AG04449 (cell line): ENCODE measurements around the gene PDE4D.

Experiments
- CTCF ChIA-PET: fragments of 350-600 bp; formaldehyde crosslinking; extraction: SDS; loops from one replicate; lab custom pipeline; 2021; ENCODE audit warnings: antibody characterized with exemption; lab: Yijun Ruan, JAX
- POLR2A ChIA-PET: fragments of 400-600, 350-600 bp; formaldehyde crosslinking; extraction: SDS; loops from one replicate; lab custom pipeline; 2020; ENCODE audit warnings: antibody characterized with exemption, inconsistent platforms; lab: Yijun Ruan, JAX
- DNase-seq: peaks from one replicate; pipeline ENCODE4 v3.0.0-alpha.2; 2010; ENCODE audit warnings: low read depth, low spot score
- H3K4me3 ChIP-seq: 2 replicates; pipeline ENCODE4 v1.5.1; 2011; ENCODE audit warnings: low read depth, mild to moderate bottlenecking, control low read depth, low read length
- TF ChIP-seq, protein P1 (sequence below): IDR thresholded peaks from one replicate; pipeline ENCODE4 v1.5.1; 2011; ENCODE audit warnings: mild to moderate bottlenecking, moderate library complexity, low read length, control low read depth, inconsistent platforms; ENCODE audit not compliant: insufficient read depth; ENCODE audit errors: missing control alignments

The PDE4D gene

GRCh38 chr5:59027145-59027907 is 866.2 kb downstream of the PDE4D start:
- no peak for DNase-seq
- CTCF ChIA-PET = interaction anchor here (1.0 to 1.6 kb wide), 4 partner anchors 9 to 147 kb away, joined by 4 to 7 read pairs (median 6); no protein-coding TSS in a partner anchor
- H3K4me3 ChIP-seq = no peak overlapping the region
- TF ChIP-seq, protein P1, sequence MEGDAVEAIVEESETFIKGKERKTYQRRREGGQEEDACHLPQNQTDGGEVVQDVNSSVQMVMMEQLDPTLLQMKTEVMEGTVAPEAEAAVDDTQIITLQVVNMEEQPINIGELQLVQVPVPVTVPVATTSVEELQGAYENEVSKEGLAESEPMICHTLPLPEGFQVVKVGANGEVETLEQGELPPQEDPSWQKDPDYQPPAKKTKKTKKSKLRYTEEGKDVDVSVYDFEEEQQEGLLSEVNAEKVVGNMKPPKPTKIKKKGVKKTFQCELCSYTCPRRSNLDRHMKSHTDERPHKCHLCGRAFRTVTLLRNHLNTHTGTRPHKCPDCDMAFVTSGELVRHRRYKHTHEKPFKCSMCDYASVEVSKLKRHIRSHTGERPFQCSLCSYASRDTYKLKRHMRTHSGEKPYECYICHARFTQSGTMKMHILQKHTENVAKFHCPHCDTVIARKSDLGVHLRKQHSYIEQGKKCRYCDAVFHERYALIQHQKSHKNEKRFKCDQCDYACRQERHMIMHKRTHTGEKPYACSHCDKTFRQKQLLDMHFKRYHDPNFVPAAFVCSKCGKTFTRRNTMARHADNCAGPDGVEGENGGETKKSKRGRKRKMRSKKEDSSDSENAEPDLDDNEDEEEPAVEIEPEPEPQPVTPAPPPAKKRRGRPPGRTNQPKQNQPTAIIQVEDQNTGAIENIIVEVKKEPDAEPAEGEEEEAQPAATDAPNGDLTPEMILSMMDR = no peak
- POLR2A ChIA-PET = no interaction called here

GRCh38 chr5:59025734-59026133 is 867.8 kb downstream of the PDE4D start:
- POLR2A ChIA-PET = no interaction called here
- TF ChIP-seq, protein P1 = no peak
- CTCF ChIA-PET = interaction anchor here (0.6 kb wide), 1 partner anchor 134 kb away, joined by 3 read pairs; no protein-coding TSS in a partner anchor
- DNase-seq = peak; percentile 65
- no peak overlapping the region for H3K4me3 ChIP-seq

GRCh38 chr5:59021837-59022514 is 871.5 kb downstream of the PDE4D start:
- ChIA-PET POLR2A (no interaction called here), CTCF (interaction anchor here (0.8 to 3.1 kb wide), 2 partner anchors 13 to 15 kb away, joined by 4 to 8 read pairs; no protein-coding TSS in a partner anchor)
- no peak overlapping the region for H3K4me3 ChIP-seq
- no peak for DNase-seq
- TF ChIP-seq, protein P1 = no peak

- DNase-seq = no peak
- TF ChIP-seq, protein P1 = no peak
- no peak overlapping the region for H3K4me3 ChIP-seq
- ChIA-PET CTCF (interaction anchor here (0.8 to 3.1 kb wide), 2 partner anchors 14 kb away, joined by 4 to 8 read pairs; no protein-coding TSS in a partner anchor), POLR2A (no interaction called here)
Observed at GRCh38 chr5:59021286-59021673, 872.2 kb downstream of the PDE4D start.

GRCh38 chr5:59020611-59021285 is 872.8 kb downstream of the PDE4D start:
- POLR2A ChIA-PET = no interaction called here

More at GRCh38 chr5:59020611-59021285, 872.8 kb downstream of the PDE4D start:
- H3K4me3 ChIP-seq = no peak overlapping the region
- CTCF ChIA-PET = interaction anchor here (0.8 to 3.1 kb wide), 2 partner anchors 14 kb away, joined by 4 to 8 read pairs; no protein-coding TSS in a partner anchor
- TF ChIP-seq, protein P1 = no peak
- DNase-seq = no peak
